SK-N-SH (cell line): Measurements from ENCODE around the gene HMG20A. TPM values are rescaled to one million over a fixed set of nuclear protein-coding genes. Genes with fewer than 3 reads are reported as not detected.

Source experiments
- CTCF ChIA-PET: fragments of 300-600, 350-600 bp; formaldehyde crosslinking; extraction: SDS; loops from one replicate; lab custom pipeline; 2021; lab: Yijun Ruan, JAX
- POLR2A ChIA-PET: fragments of 350-600 bp; sonication (Branson Sonifier 250); formaldehyde crosslinking; extraction: SDS; loops from one replicate; lab custom pipeline; 2020; ENCODE audit warnings: antibody characterized with exemption, inconsistent platforms; lab: Yijun Ruan, JAX
- DNase-seq: peaks from one replicate; pipeline ENCODE4 v3.0.0; 2012
- H2AFZ ChIP-seq: fragments of 200-600 bp; sonication (generic); 2 replicates; pipeline ENCODE4 v1.8.1; 2016; ENCODE audit warnings: antibody characterized with exemption, mild to moderate bottlenecking, low read depth
- H3F3A ChIP-seq: fragments of 200-600 bp; sonication (generic); replicated peaks from 2 replicates; pipeline ENCODE3; 2016; ENCODE audit warnings: antibody characterized with exemption, mild to moderate bottlenecking; ENCODE audit not compliant: insufficient read depth
- H3K27ac ChIP-seq, 2 experiments: fragments of 200-500 bp in 1 of 2; fragments of 200-600 bp in 1 of 2; sonication (Bioruptor generic) in 1 of 2; sonication (generic), shearing (Covaris generic) in 1 of 2; 2 replicates each; pipeline versions ENCODE4 v1.5.1 to v1.6.1; 2014 to 2016; ENCODE audit warnings: low read depth in 2 of 2, inconsistent platforms in 1 of 2, low read length in 1 of 2, mild to moderate bottlenecking in 1 of 2, mixed read lengths in 1 of 2
- H3K27me3 ChIP-seq: fragments of 200-600 bp; sonication (generic), shearing (Covaris generic); 2 replicates; pipeline ENCODE4 v1.6.1; 2016; ENCODE audit warnings: mixed run types; ENCODE audit not compliant: insufficient read depth
- H3K36me3 ChIP-seq, 2 experiments: fragments of 200-500 bp in 1 of 2; fragments of 200-600 bp in 1 of 2; sonication (Bioruptor generic) in 1 of 2; sonication (generic) in 1 of 2; replicated peaks in 1 of 2; 2 replicates each; pipeline versions ENCODE3 to v1.5.1; 2014 to 2016; ENCODE audit warnings: low read length in 1 of 2, mild to moderate bottlenecking in 1 of 2; ENCODE audit not compliant: insufficient read depth in 2 of 2, control insufficient read depth in 1 of 2
- H3K4me1 ChIP-seq, 2 experiments: fragments of 200-500 bp in 1 of 2; fragments of 200-600 bp in 1 of 2; sonication (Bioruptor generic) in 1 of 2; sonication (generic), shearing (Covaris generic) in 1 of 2; 2 replicates each; pipeline versions ENCODE4 v1.5.1 to v1.6.1; 2014 to 2016; ENCODE audit warnings: low read depth in 1 of 2, low read length in 1 of 2, mixed run types in 1 of 2; ENCODE audit not compliant: insufficient read depth in 2 of 2, control insufficient read depth in 1 of 2
- H3K4me2 ChIP-seq: fragments of 200-600 bp; sonication (generic), shearing (Covaris generic); 2 replicates; pipeline ENCODE4 v1.6.1; 2017; ENCODE audit warnings: mixed run types
- H3K4me3 ChIP-seq, 2 experiments: fragments of 200-500 bp in 1 of 2; fragments of 200-600 bp in 1 of 2; sonication (Bioruptor generic) in 1 of 2; sonication (generic), shearing (Covaris generic) in 1 of 2; 2 replicates each; pipeline versions ENCODE4 v1.5.1 to v1.8.1; 2014 to 2016; ENCODE audit warnings: low read depth in 2 of 2, inconsistent platforms in 1 of 2, low read length in 1 of 2, mild to moderate bottlenecking in 1 of 2, mixed read lengths in 1 of 2, moderate library complexity in 1 of 2
- H3K79me2 ChIP-seq: fragments of 200-600 bp; sonication (generic); 2 replicates; pipeline ENCODE4 v1.8.1; 2017; ENCODE audit warnings: mild to moderate bottlenecking; ENCODE audit not compliant: insufficient read depth
- H3K9ac ChIP-seq: fragments of 200-600 bp; sonication (generic); 2 replicates; pipeline ENCODE4 v1.6.1; 2017; ENCODE audit warnings: mixed run types
- H3K9me2 ChIP-seq: fragments of 200-600 bp; sonication (generic); 2 replicates; pipeline ENCODE4 v1.6.1; 2017; ENCODE audit warnings: mixed run types
- H3K9me3 ChIP-seq: fragments of 200-600 bp; sonication (generic); 2 replicates; pipeline ENCODE4 v1.6.1; 2017; ENCODE audit warnings: mixed run types, mild to moderate bottlenecking, moderate library complexity
- H4K20me1 ChIP-seq: fragments of 200-600 bp; sonication (generic); 2 replicates; pipeline ENCODE4 v1.6.1; 2017; ENCODE audit warnings: mild to moderate bottlenecking, mixed run types; ENCODE audit not compliant: insufficient read depth
- CHD2 ChIP-seq: fragments of 150-350 bp; IDR thresholded peaks from 2 replicates; pipeline ENCODE4 v1.6.1; 2018; ENCODE audit warnings: low read length; ENCODE audit not compliant: partially characterized antibody
- EZH2phosphoT487 ChIP-seq: fragments of 200-600 bp; sonication (generic); IDR thresholded peaks from 2 replicates; pipeline ENCODE4 v1.6.1; 2017; ENCODE audit warnings: low read depth, mixed run types, mild to moderate bottlenecking, antibody characterized with exemption, moderate library complexity, borderline replicate concordance
- FOXM1 ChIP-seq: IDR thresholded peaks from 2 replicates; pipeline ENCODE4 v1.4.0; 2012; ENCODE audit warnings: low read depth, mild to moderate bottlenecking
- GATA2 ChIP-seq: sonication (generic); formaldehyde crosslinking; IDR thresholded peaks from 2 replicates; pipeline ENCODE4 v1.5.0; 2020; ENCODE audit warnings: mild to moderate bottlenecking, missing genetic modification reagents
- IRF3 ChIP-seq: fragments of 150-350 bp; IDR thresholded peaks from 2 replicates; pipeline ENCODE4 v1.6.1; 2016; ENCODE audit warnings: mild to moderate bottlenecking, low read depth, low read length
- JUND ChIP-seq: IDR thresholded peaks from 2 replicates; pipeline ENCODE4 v1.4.0; 2012
- MXI1 ChIP-seq: IDR thresholded peaks from 2 replicates; pipeline ENCODE4 v1.6.1; 2012; ENCODE audit warnings: mild to moderate bottlenecking, low read depth, low read length, improper control_type of control experiment
- NFIC ChIP-seq: IDR thresholded peaks from 2 replicates; pipeline ENCODE4 v1.4.0; 2012; ENCODE audit warnings: borderline replicate concordance
- POLR2AphosphoS5 ChIP-seq: IDR thresholded peaks from 2 replicates; pipeline ENCODE4 v1.6.1; 2012; ENCODE audit warnings: low read depth, low read length
- RCOR1 ChIP-seq: fragments of 150-350 bp; IDR thresholded peaks from 2 replicates; pipeline ENCODE4 v1.6.1; 2017; ENCODE audit warnings: antibody characterized with exemption, low read length
- REST ChIP-seq: IDR thresholded peaks from 2 replicates; pipeline ENCODE4 v1.6.1; 2012; ENCODE audit warnings: mild to moderate bottlenecking, low read depth, low read length, moderate library complexity
- RFX5 ChIP-seq: IDR thresholded peaks from 2 replicates; pipeline ENCODE4 v1.6.1; 2012; ENCODE audit warnings: mild to moderate bottlenecking, improper control_type of control experiment, low read length
- SIN3A ChIP-seq: IDR thresholded peaks from 2 replicates; pipeline ENCODE4 v1.6.1; 2012; ENCODE audit warnings: low read depth, mild to moderate bottlenecking, low read length, moderate library complexity, borderline replicate concordance
- TAF1 ChIP-seq: IDR thresholded peaks from 2 replicates; pipeline ENCODE4 v1.6.1; 2012; ENCODE audit warnings: low read depth, mild to moderate bottlenecking, low read length, moderate library complexity, borderline replicate concordance
- TCF12 ChIP-seq: IDR thresholded peaks from 2 replicates; pipeline ENCODE4 v1.4.0; 2012
- YY1 ChIP-seq: IDR thresholded peaks from 2 replicates; pipeline ENCODE4 v1.4.0; 2012; ENCODE audit warnings: low read depth, mild to moderate bottlenecking
- ZBTB33 ChIP-seq: IDR thresholded peaks from 2 replicates; pipeline ENCODE4 v1.4.0; 2012; ENCODE audit warnings: low read depth, borderline replicate concordance
- WGBS: methylation state at CpG from one replicate; pipeline ENCODE4 v1.1.6; 2017; ENCODE audit warnings: low lambda C conversion rate; 5-methylcytosine and 5-hydroxymethylcytosine counted together
- polyA plus RNA-seq, 3 experiments: library from polyadenylated mRNA; depleted of rRNA; stranded (reverse); fragments of >200 nt; gene quantifications; 2 replicates each; pipeline ENCODE4 v1.2.3, GENCODE V29; 2012
- TF ChIP-seq, protein P1 (sequence below): IDR thresholded peaks from 2 replicates; pipeline ENCODE4 v1.4.0; 2012; ENCODE audit warnings: low read depth

Gene HMG20A
- polyA plus RNA-seq, 1 of the 3 experiments (the other 2 are of a cell fraction) = 27.7 TPM

GRCh38 chr15:77426377-77426776 is 5.7 kb downstream of the HMG20A start:
- Histone ChIP-seq H3K4me2 (no peak overlapping the region), H3K9me2 (no peaks in the 10 kb centered on the region), H3K9me3 (no peaks in the 10 kb centered on the region), H3F3A (no peaks in the 10 kb centered on the region), H3K4me1 (peaks cover 0 to 21% of the 10 kb centered on the region in 2 experiments; a peak in 2 of 4 replicates), H3K36me3 (peaks cover 3 to 13% of the 10 kb centered on the region in 2 experiments), H4K20me1 (peaks cover 25% of the 10 kb centered on the region), H3K4me3 (no peak overlapping the region), H3K27me3 (no peaks in the 10 kb centered on the region), H3K27ac (no peak overlapping the region), H3K79me2 (peaks cover 86% of the 10 kb centered on the region), H2AFZ (no peak overlapping the region), H3K9ac (no peak overlapping the region)
- 100% methylated on average over 1 of the region's 1 CpG for WGBS
- POLR2A ChIA-PET = no interaction called here
- TF ChIP-seq EZH2phosphoT487 = no peak
- TF ChIP-seq GATA2 (CRISPR knock-in tag) = no peak
- TF ChIP-seq RCOR1 = no peak
- no peak for TF ChIP-seq JUND
- TF ChIP-seq TCF12 = no peak
- TF ChIP-seq ZBTB33 = no peak
- TF ChIP-seq YY1 = no peak
- no peak for TF ChIP-seq TAF1
- no peak for TF ChIP-seq SIN3A
- TF ChIP-seq, protein P1, sequence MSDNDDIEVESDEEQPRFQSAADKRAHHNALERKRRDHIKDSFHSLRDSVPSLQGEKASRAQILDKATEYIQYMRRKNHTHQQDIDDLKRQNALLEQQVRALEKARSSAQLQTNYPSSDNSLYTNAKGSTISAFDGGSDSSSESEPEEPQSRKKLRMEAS = no peak
- no peak for TF ChIP-seq CHD2
- no peak for TF ChIP-seq FOXM1
- no peak for TF ChIP-seq REST
- no peak for TF ChIP-seq IRF3
- TF ChIP-seq POLR2AphosphoS5 = no peak
- no peak for TF ChIP-seq NFIC
- no peak for TF ChIP-seq MXI1
- TF ChIP-seq RFX5 = no peak
- DNase-seq = no peak
- CTCF ChIA-PET = interaction anchor here (1.2 kb wide), 1 partner anchor 71 kb away, joined by 4 read pairs; no protein-coding TSS in a partner anchor
